ENCODE results near the gene RSPH9.
A peak's percentile ranks its signal among the peaks of the same experiment; 100 is the strongest.

Gene RSPH9

GRCh38 chr6:43714311-43715055 lies 69.6 kb downstream of the RSPH9 start:
- DNase-seq = peak; percentile 75

- DNase-seq = peak; percentile 83
Measured at GRCh38 chr6:43715056-43715788, 70.4 kb downstream of the RSPH9 start.

GRCh38 chr6:43716099-43716498 lies 71.3 kb downstream of the RSPH9 start:
- DNase-seq = no peak

GRCh38 chr6:43717389-43717788 lies 72.6 kb downstream of the RSPH9 start:
- no peak for DNase-seq

- DNase-seq = no peak
Measured at GRCh38 chr6:43717822-43718221, 73.0 kb downstream of the RSPH9 start.

GRCh38 chr6:43718387-43719105 lies 73.7 kb downstream of the RSPH9 start:
- DNase-seq = no peak

- no peak for DNase-seq
Measured at GRCh38 chr6:43719511-43719910, 74.7 kb downstream of the RSPH9 start.

GRCh38 chr6:43720999-43721398 lies 76.2 kb downstream of the RSPH9 start:
- DNase-seq = no peak

Measured in RPMI8226 (cell line).